ENCODE measurements around the gene CX3CR1.

Gene CX3CR1

DNA sequence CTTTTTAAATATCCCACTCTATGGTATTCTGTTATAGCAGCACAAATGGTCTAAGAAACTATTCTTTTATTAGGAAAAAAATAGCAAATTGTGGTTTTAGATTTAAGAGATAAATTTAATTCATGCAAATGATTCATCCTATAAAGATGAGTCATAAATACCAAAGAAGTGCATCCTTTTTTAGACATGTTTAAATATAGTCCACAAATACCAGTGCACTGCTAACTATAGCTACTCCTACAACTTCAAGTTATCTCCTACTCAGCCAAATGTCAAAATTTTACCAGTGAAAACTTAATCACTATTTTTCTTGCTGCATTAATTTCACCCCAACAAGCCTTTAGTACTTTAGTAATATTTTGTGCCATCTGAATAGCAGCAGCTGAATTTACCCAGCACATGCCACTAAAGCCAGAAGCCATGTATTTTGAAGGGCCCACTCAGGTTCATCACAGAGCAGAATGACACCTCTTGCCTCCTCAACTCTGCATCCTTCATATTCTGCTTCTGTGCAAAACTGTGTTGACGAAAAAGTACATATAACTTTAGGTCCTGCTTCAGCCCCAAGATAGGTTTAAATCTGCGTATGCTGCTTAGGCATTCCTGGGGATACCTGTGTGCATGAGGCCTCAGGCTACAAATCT, 24.9 kb downstream of the CX3CR1 start:
- H3K27ac ChIP-seq (ENCODE audit: low read length): peak overlapping the region; percentile 83
- no peaks in the 10 kb centered on the region for H3K36me3 ChIP-seq (replicated peaks; ENCODE audit: insufficient read depth, low read length)
- no peaks in the 10 kb centered on the region for H3K9me3 ChIP-seq (replicated peaks; ENCODE audit: insufficient read depth, low read length)
- no peaks in the 10 kb centered on the region for H3K79me2 ChIP-seq (ENCODE audit: low read length)
- H3K27me3 ChIP-seq (replicated peaks; ENCODE audit: insufficient read depth, low read length): no peaks in the 10 kb centered on the region
- H3F3A ChIP-seq (ENCODE audit: insufficient read depth, low read length): peaks cover 24% of the 10 kb centered on the region
- peak overlapping the region; percentile 60 for H3K4me2 ChIP-seq (ENCODE audit: low read depth, low read length)
- no peaks in the 10 kb centered on the region for H3K9me2 ChIP-seq (replicated peaks; ENCODE audit: insufficient read depth, low read length)
- H3K9ac ChIP-seq (ENCODE audit: low read length): no peak overlapping the region
- H4K20me1 ChIP-seq (ENCODE audit: insufficient read depth, low read length): no peaks in the 10 kb centered on the region
- H3K4me3 ChIP-seq (ENCODE audit: low read length): no peak overlapping the region
- peaks cover 43% of the 10 kb centered on the region for H3K4me1 ChIP-seq (ENCODE audit: low read length)
- no peak for TF ChIP-seq EZH2phosphoT487 (IDR thresholded peaks at IDR 0.05; ENCODE audit: low read length)
- TF ChIP-seq, protein P1, sequence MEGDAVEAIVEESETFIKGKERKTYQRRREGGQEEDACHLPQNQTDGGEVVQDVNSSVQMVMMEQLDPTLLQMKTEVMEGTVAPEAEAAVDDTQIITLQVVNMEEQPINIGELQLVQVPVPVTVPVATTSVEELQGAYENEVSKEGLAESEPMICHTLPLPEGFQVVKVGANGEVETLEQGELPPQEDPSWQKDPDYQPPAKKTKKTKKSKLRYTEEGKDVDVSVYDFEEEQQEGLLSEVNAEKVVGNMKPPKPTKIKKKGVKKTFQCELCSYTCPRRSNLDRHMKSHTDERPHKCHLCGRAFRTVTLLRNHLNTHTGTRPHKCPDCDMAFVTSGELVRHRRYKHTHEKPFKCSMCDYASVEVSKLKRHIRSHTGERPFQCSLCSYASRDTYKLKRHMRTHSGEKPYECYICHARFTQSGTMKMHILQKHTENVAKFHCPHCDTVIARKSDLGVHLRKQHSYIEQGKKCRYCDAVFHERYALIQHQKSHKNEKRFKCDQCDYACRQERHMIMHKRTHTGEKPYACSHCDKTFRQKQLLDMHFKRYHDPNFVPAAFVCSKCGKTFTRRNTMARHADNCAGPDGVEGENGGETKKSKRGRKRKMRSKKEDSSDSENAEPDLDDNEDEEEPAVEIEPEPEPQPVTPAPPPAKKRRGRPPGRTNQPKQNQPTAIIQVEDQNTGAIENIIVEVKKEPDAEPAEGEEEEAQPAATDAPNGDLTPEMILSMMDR (IDR thresholded peaks at IDR 0.05; ENCODE audit: low read length): no peak
- no peak for TF ChIP-seq EZH2 (optimal IDR thresholded peaks at IDR 0.05; ENCODE audit: low read depth, low read length)
- DNase-seq: no peak
- H2AFZ ChIP-seq (ENCODE audit: low read length): peak overlapping the region; percentile 25

GRCh38 chr3:39251576-39251975, 28.3 kb downstream of the CX3CR1 start:
- Histone ChIP-seq H3K9me3 (replicated peaks; ENCODE audit: insufficient read depth, low read length) (no peaks in the 10 kb centered on the region), H4K20me1 (ENCODE audit: insufficient read depth, low read length) (no peaks in the 10 kb centered on the region), H3K27ac (ENCODE audit: low read length) (no peak overlapping the region), H3K36me3 (replicated peaks; ENCODE audit: insufficient read depth, low read length) (no peaks in the 10 kb centered on the region), H3K9me2 (replicated peaks; ENCODE audit: insufficient read depth, low read length) (no peaks in the 10 kb centered on the region), H3K79me2 (ENCODE audit: low read length) (no peaks in the 10 kb centered on the region), H3K4me3 (ENCODE audit: low read length) (no peak overlapping the region), H3K27me3 (replicated peaks; ENCODE audit: insufficient read depth, low read length) (no peaks in the 10 kb centered on the region), H3F3A (ENCODE audit: insufficient read depth, low read length) (peaks cover 19% of the 10 kb centered on the region), H3K4me1 (ENCODE audit: low read length) (peaks cover 30% of the 10 kb centered on the region), H3K9ac (ENCODE audit: low read length) (no peak overlapping the region), H3K4me2 (ENCODE audit: low read depth, low read length) (no peak overlapping the region), H2AFZ (ENCODE audit: low read length) (no peak overlapping the region)
- TF ChIP-seq, protein P1 (IDR thresholded peaks at IDR 0.05; ENCODE audit: low read length): no peak
- TF ChIP-seq EZH2 (optimal IDR thresholded peaks at IDR 0.05; ENCODE audit: low read depth, low read length) (no peak), EZH2phosphoT487 (IDR thresholded peaks at IDR 0.05; ENCODE audit: low read length) (no peak)
- DNase-seq: no peak

GRCh38 chr3:39250116-39250747, 29.6 kb downstream of the CX3CR1 start:
- H3K9me3 ChIP-seq (replicated peaks; ENCODE audit: insufficient read depth, low read length): no peaks in the 10 kb centered on the region
- no peak overlapping the region for H3K27ac ChIP-seq (ENCODE audit: low read length)
- no peak overlapping the region for H3K4me2 ChIP-seq (ENCODE audit: low read depth, low read length)
- no peak overlapping the region for H3K9ac ChIP-seq (ENCODE audit: low read length)
- peaks cover 6% of the 10 kb centered on the region for H3F3A ChIP-seq (ENCODE audit: insufficient read depth, low read length)
- no peak overlapping the region for H3K4me3 ChIP-seq (ENCODE audit: low read length)
- TF ChIP-seq, protein P1 (IDR thresholded peaks at IDR 0.05; ENCODE audit: low read length): no peak
- TF ChIP-seq EZH2 (optimal IDR thresholded peaks at IDR 0.05; ENCODE audit: low read depth, low read length) (no peak), EZH2phosphoT487 (IDR thresholded peaks at IDR 0.05; ENCODE audit: low read length) (no peak)
- no peaks in the 10 kb centered on the region for H3K36me3 ChIP-seq (replicated peaks; ENCODE audit: insufficient read depth, low read length)
- no peaks in the 10 kb centered on the region for H3K79me2 ChIP-seq (ENCODE audit: low read length)
- DNase-seq: no peak
- no peaks in the 10 kb centered on the region for H3K9me2 ChIP-seq (replicated peaks; ENCODE audit: insufficient read depth, low read length)
- H4K20me1 ChIP-seq (ENCODE audit: insufficient read depth, low read length): no peaks in the 10 kb centered on the region
- H3K4me1 ChIP-seq (ENCODE audit: low read length): peaks cover 17% of the 10 kb centered on the region
- no peaks in the 10 kb centered on the region for H3K27me3 ChIP-seq (replicated peaks; ENCODE audit: insufficient read depth, low read length)
- H2AFZ ChIP-seq (ENCODE audit: low read length): no peak overlapping the region
